ENCODE results near the gene GATAD1. TPM values are rescaled to one million over a fixed set of nuclear protein-coding genes. Genes with fewer than 3 reads are reported as not detected.
A peak's percentile ranks its signal among the peaks of the same experiment; 100 is the strongest.

GATAD1 gene
- total and polyA plus RNA-seq, 7 donors: 14.8 to 57.1 (median 26.5) TPM

DNA sequence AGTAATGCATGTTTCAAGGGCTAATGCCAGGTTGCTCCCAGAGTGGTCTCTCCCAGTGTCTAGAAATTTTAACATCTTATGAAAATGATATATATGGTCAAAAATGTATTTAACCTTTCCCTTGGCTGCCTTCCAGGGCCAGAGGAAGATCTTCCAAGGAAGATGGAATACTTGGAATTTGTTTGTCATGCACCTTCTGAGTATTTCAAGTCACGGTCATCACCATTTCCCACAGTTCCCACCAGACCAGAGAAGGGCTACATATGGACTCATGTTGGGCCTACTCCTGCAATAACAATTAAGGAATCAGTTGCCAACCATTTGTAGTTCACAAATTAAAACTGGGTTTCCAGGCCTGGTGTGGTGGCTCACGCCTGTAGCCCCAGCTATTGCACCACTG is 9.0 kb downstream of the GATAD1 start:
- H3K36me3 ChIP-seq: peaks cover 11 to 78% (median 28%) of the 10 kb centered on the region in 4 donors
- TF ChIP-seq POLR2AphosphoS5 (IDR thresholded peaks at IDR 0.05): no peak
- TF ChIP-seq, protein P1, sequence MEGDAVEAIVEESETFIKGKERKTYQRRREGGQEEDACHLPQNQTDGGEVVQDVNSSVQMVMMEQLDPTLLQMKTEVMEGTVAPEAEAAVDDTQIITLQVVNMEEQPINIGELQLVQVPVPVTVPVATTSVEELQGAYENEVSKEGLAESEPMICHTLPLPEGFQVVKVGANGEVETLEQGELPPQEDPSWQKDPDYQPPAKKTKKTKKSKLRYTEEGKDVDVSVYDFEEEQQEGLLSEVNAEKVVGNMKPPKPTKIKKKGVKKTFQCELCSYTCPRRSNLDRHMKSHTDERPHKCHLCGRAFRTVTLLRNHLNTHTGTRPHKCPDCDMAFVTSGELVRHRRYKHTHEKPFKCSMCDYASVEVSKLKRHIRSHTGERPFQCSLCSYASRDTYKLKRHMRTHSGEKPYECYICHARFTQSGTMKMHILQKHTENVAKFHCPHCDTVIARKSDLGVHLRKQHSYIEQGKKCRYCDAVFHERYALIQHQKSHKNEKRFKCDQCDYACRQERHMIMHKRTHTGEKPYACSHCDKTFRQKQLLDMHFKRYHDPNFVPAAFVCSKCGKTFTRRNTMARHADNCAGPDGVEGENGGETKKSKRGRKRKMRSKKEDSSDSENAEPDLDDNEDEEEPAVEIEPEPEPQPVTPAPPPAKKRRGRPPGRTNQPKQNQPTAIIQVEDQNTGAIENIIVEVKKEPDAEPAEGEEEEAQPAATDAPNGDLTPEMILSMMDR (IDR thresholded peaks at IDR 0.05): no peak
- TF ChIP-seq EP300 (IDR thresholded peaks at IDR 0.05): no peak
- no peak for TF ChIP-seq POLR2A (IDR thresholded peaks at IDR 0.05)
- 94 to 97% methylated on average over 2 of the region's 2 CpGs for WGBS, 2 donors

GRCh38 chr7:92460109-92460508 is 12.8 kb downstream of the GATAD1 start:
- Histone ChIP-seq H3K4me1 (no peaks in the 10 kb centered on the region), H3K27me3 (no peaks in the 10 kb centered on the region), H3K27ac (no peak overlapping the region), H3K4me3 (no peak overlapping the region), H3K9me3 (no peaks in the 10 kb centered on the region), H3K36me3 (peaks cover 4 to 56% (median 9%) of the 10 kb centered on the region in 4 donors)
- WGBS, 2 donors: 57 to 83% methylated on average over 2 of the region's 2 CpGs
- intact Hi-C loops (cut with DNase I): no loop called here
- no peak for DNase-seq
- TF ChIP-seq POLR2A (IDR thresholded peaks at IDR 0.05) (no peak), POLR2AphosphoS5 (IDR thresholded peaks at IDR 0.05) (no peak), EP300 (IDR thresholded peaks at IDR 0.05) (no peak)
- TF ChIP-seq, protein P1 (IDR thresholded peaks at IDR 0.05): no peak

More for the DNA sequence above, 9.0 kb downstream of the GATAD1 start:
- no peak overlapping the region for H3K4me3 ChIP-seq
- no peaks in the 10 kb centered on the region for H3K27me3 ChIP-seq
- no peaks in the 10 kb centered on the region for H3K9me3 ChIP-seq
- H3K27ac ChIP-seq: no peak overlapping the region
- DNase-seq: no peak
- intact Hi-C loops (cut with DNase I): no loop called here
- H3K4me1 ChIP-seq: no peaks in the 10 kb centered on the region

- Histone ChIP-seq H3K27me3 (no peaks in the 10 kb centered on the region), H3K27ac (no peak overlapping the region), H3K4me3 (no peak overlapping the region), H3K9me3 (no peaks in the 10 kb centered on the region), H3K36me3 (peaks cover 0 to 52% (median 8%) of the 10 kb centered on the region in 4 donors), H3K4me1 (no peaks in the 10 kb centered on the region)
- WGBS, 2 donors: 90 to 92% methylated on average over 4 of the region's 4 CpGs
- no peak for DNase-seq
- intact Hi-C loops (cut with DNase I): no loop called here
- TF ChIP-seq, protein P1 (IDR thresholded peaks at IDR 0.05): no peak
- no peak for TF ChIP-seq POLR2AphosphoS5 (IDR thresholded peaks at IDR 0.05)
- no peak for TF ChIP-seq POLR2A (IDR thresholded peaks at IDR 0.05)
- TF ChIP-seq EP300 (IDR thresholded peaks at IDR 0.05): no peak
These were observed 13.2 kb downstream of the GATAD1 start for GRCh38 chr7:92460510-92460909.

DNA sequence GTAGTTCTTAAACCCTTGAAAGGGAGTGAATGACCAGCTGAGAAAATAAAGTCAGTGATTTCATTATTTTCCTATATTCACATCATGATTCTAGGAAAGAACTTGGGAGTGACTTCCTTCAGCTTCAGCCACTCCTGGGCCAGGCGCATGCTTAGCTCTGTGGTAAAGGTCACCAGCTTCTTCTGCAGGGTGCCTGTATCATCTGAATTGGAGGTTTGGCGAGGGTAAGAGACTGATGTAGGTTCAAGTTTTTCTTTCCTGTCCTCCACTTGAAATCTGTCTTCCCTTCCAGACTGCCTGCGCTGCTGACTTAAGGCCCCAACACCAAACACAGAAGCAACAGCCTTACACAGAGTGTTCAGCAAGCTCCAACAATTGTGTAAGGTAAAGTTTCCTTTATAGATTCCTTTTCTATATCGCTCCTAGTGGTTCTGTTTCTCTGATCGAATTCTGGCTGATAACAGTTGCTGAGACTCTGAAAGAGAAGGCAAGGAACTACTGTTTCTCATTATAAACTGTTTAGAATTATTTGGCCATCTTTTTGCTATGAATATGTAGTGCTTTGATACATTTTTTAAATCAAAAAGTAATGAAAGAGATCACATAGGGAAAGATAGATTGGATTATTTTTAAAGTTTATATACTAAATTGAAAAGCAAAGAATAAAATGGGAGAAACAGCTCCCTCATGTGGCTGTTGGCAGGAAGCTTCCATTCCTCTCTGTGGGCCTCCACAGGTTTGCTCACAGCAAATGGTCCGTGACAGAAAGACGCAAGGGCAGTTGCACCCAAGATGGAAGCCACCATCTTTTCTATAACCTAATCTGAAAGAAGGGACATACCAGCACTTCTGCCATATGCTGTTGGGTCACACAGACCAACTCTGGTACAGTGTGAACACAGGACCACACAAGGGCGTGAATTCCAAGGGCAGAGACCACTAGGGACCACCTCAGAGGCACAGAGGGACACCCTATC is 14.0 kb downstream of the GATAD1 start:
- no peak overlapping the region for H3K27ac ChIP-seq
- WGBS, 2 donors: 49 to 70% methylated on average over 8 of the region's 8 CpGs
- no peak for DNase-seq
- no peak overlapping the region for H3K4me3 ChIP-seq
- no peaks in the 10 kb centered on the region for H3K9me3 ChIP-seq
- TF ChIP-seq POLR2AphosphoS5 (IDR thresholded peaks at IDR 0.05): no peak
- TF ChIP-seq, protein P1 (IDR thresholded peaks at IDR 0.05): peak in 2 of 4 experiments; percentile 21 to 47
- H3K36me3 ChIP-seq: peaks cover 0 to 44% (median 5%) of the 10 kb centered on the region in 4 donors
- H3K27me3 ChIP-seq: no peaks in the 10 kb centered on the region
- H3K4me1 ChIP-seq: no peaks in the 10 kb centered on the region
- intact Hi-C loops (cut with DNase I): no loop called here
